ENCODE results near the gene VEZF1.

VEZF1 gene

DNA sequence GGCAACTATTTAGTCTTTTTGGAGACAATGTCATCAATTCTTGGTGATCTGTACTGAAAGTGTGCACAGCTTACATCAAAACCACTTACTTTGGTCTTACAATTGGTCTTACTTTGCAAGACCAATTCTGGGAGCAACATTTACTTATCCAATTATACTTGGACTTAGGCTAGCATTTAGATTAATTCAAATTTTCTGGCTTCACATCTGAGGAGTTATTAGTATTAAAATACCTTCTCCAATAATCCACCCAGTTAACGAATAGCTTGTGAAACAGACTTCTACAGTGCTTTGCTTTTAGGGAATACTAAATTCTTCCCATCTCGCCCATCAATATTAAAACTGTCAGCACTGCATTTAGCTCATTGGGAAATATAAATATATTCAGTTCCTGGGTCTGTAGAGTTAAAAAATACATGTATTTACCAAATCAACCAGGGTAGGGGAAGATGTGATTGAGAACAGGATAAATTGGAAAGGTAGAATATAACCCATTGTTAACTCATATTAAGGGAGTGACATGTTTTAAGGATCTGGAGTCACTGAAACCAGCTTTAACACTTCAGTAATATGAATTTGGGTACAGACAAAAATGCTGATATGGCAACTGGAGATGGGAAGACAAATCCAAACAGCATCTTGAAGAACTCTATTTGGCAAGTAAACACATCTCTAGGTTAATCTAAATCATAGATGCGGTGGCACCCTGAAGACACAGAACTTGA lies 9.2 kb upstream of the VEZF1 start:
- H3K4me3 ChIP-seq (ENCODE audit: extremely low read depth, insufficient read depth, low read length, poor library complexity, severe bottlenecking), result no peak overlapping the region
- H3K9me3 ChIP-seq (ENCODE audit: control insufficient read depth, low read length), result no peaks in the 10 kb centered on the region
- H3K27ac ChIP-seq (ENCODE audit: low read depth, low read length, severe bottlenecking), result no peak overlapping the region
- peaks cover under 1% of the 10 kb centered on the region for H3K4me1 ChIP-seq (ENCODE audit: control insufficient read depth, insufficient read depth, low read length, poor library complexity, severe bottlenecking)
- WGBS, 2 experiments (ENCODE audit: insufficient coverage in 2 of 2), result 100% methylated on average over 1 of the region's 3 CpGs
- peaks cover 44% of the 10 kb centered on the region for H3K36me3 ChIP-seq (ENCODE audit: control insufficient read depth, insufficient read depth, low read length)

DNA sequence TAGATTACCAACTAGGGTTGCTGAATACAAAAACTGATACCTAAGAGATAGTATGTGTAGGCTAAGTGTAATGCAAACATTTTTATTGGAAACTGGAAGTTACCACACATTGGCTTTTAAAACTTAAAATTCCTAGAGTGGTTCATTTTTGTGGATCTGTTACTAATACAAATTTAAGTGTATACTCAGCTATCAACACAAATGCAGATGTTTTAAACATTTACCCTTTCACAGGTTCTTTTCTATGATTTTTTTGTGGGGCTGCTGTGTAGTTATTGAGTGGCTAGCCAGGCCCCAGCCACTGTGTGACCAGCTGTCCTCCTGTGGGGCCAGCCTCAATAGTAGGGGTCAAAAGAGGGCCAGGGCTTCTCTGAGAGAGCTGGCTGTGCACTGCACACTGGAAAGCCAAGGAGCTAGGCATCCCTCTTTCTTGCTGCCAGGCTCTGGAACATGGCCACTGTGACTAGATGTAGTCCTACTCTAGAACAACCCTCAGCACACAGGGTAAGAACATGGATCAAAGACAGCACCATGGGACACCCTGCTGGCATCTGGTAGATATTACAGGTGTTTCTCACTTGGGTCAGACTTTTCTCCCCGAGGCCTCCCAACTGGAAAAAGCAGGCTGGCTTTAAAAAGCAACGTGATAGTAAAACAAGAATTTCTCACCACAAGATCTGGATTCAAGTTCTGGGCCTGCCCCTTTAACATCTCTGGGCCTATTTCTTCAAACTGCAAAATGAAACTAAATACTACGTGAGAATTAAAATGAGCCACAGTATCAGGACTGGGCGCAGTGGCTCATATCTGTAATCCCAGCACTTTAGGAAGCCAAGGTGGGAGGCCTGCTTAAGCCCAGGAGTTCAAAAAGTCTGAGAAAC lies 7.3 kb upstream of the VEZF1 start:
- Histone ChIP-seq H3K4me3 (ENCODE audit: extremely low read depth, insufficient read depth, low read length, poor library complexity, severe bottlenecking) (no peak overlapping the region), H3K36me3 (ENCODE audit: control insufficient read depth, insufficient read depth, low read length) (peaks cover 36% of the 10 kb centered on the region), H3K27ac (ENCODE audit: low read depth, low read length, severe bottlenecking) (peak overlapping the region; percentile 37), H3K4me1 (ENCODE audit: control insufficient read depth, insufficient read depth, low read length, poor library complexity, severe bottlenecking) (peaks cover 12% of the 10 kb centered on the region), H3K9me3 (ENCODE audit: control insufficient read depth, low read length) (no peaks in the 10 kb centered on the region)
- 72 to 73% methylated on average over 4 of the region's 4 CpGs for WGBS, 2 experiments (ENCODE audit: insufficient coverage in 2 of 2)

DNA sequence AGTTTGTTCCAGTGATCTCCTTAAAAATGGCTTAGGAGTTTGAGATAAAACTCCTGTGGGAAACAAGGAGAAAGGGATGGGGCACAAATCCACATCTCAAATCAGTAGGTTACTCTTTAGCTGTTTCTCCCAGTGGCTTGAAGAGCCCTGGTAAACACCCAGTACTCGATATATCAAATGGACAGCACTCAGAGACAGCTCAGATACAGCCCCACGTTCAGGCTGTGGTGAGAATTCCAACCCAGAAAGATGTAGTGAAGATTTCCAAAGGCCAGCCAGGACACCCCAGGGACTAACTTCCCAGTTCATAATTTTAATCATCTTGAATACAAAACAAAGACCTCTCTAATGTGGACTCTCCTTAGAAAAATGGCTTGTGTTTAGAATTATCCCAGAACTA lies 6.4 kb upstream of the VEZF1 start:
- Histone ChIP-seq H3K4me3 (ENCODE audit: extremely low read depth, insufficient read depth, low read length, poor library complexity, severe bottlenecking) (no peak overlapping the region), H3K4me1 (ENCODE audit: control insufficient read depth, insufficient read depth, low read length, poor library complexity, severe bottlenecking) (peaks cover 20% of the 10 kb centered on the region), H3K27ac (ENCODE audit: low read depth, low read length, severe bottlenecking) (no peak overlapping the region), H3K36me3 (ENCODE audit: control insufficient read depth, insufficient read depth, low read length) (peaks cover 28% of the 10 kb centered on the region), H3K9me3 (ENCODE audit: control insufficient read depth, low read length) (no peaks in the 10 kb centered on the region)
- 83% methylated on average over 2 of the region's 2 CpGs; no CpG with 5 or more reads in 1 of the 2 experiments for WGBS, 2 experiments (ENCODE audit: insufficient coverage in 2 of 2)

DNA sequence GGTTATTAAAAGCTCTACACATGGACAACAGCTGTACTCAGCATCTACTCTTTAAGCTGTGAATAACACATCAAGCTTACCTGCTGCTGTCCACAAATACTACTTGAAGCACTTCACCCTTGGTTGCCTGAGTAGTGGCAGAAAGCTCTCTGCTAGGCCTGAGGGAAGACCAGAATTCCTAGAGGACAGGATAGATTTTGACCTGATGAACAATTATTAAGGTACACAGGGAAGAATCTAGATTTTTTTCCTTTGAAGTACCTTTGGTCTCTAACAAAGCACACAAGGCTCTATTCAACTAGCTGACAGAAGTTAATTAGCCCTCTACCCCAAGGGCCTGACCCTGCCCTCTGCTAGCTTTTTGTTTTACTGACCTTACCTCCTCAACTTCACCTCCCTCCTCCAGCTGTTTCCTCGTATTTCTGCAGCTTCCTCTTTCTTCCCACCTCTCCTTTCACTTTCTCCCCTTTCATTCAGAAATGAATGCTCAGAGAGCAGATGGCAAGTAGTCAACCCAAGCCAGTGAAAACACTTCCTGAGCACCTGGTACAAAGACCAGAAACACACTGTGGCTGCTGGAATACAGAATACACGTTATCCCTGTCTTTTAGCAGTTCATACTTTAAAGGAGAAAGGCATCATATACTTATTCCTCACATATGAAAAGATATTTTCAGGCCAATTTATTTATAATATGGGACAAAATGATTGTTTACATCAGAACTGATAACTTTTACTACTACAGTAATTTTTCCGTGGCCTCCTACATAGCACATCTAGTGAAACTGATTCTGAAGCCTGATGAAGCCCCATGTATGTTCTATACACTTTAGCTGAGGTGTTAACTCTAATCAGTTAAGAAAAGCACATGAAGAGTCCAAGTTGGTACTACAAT lies 5.7 kb upstream of the VEZF1 start:
- H3K36me3 ChIP-seq (ENCODE audit: control insufficient read depth, insufficient read depth, low read length), result peaks cover 21% of the 10 kb centered on the region
- no peaks in the 10 kb centered on the region for H3K9me3 ChIP-seq (ENCODE audit: control insufficient read depth, low read length)
- 67 to 100% methylated on average over 1 to 2 of the region's 3 CpGs for WGBS, 2 experiments (ENCODE audit: insufficient coverage in 2 of 2)
- no peak overlapping the region for H3K27ac ChIP-seq (ENCODE audit: low read depth, low read length, severe bottlenecking)
- no peak overlapping the region for H3K4me3 ChIP-seq (ENCODE audit: extremely low read depth, insufficient read depth, low read length, poor library complexity, severe bottlenecking)
- peaks cover 27% of the 10 kb centered on the region for H3K4me1 ChIP-seq (ENCODE audit: control insufficient read depth, insufficient read depth, low read length, poor library complexity, severe bottlenecking)

DNA sequence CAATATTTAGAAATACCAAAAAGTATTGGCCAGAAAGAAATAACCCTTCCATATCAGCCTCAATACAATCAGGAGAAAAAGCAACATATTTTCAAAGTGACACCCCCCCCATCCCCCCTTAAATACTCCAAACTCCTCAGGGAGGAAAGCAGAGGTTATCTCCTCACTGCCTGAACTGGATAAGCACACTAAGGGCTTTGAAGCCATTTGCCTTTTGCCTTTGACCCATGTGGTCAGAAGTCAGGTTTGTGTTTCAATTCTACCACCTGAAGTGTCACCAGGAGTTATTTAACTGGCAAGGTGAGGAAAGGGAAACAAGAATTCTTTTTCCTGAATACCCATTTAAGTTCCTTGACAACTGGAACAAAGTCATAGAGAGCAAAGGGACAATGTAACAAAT lies 3.5 kb upstream of the VEZF1 start:
- H3K4me1 ChIP-seq (ENCODE audit: control insufficient read depth, insufficient read depth, low read length, poor library complexity, severe bottlenecking), result peaks cover 30% of the 10 kb centered on the region
- H3K4me3 ChIP-seq (ENCODE audit: extremely low read depth, insufficient read depth, low read length, poor library complexity, severe bottlenecking), result no peak overlapping the region
- H3K9me3 ChIP-seq (ENCODE audit: control insufficient read depth, low read length), result no peaks in the 10 kb centered on the region
- no peak overlapping the region for H3K27ac ChIP-seq (ENCODE audit: low read depth, low read length, severe bottlenecking)
- H3K36me3 ChIP-seq (ENCODE audit: control insufficient read depth, insufficient read depth, low read length), result peaks cover 4% of the 10 kb centered on the region

DNA sequence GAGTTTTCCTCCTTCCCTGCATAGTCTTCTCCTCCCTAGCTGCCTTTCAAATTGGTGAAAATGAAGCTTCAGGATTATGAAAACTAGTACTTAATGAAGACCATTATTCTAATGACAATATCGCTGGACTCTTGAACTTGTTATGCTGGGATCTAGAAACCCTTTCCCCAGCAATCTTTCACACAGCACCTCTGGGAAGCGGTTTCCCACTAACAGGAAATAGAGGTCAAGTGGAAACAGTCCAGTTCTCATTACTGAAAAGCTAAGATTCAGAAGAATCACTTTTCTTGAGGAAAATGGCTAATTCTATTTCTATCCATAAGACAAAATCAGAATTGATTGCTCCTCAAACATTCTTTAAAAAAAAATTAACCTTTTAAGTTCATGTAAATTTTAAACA lies 2.0 kb upstream of the VEZF1 start:
- peak overlapping the region; percentile 36 for H3K27ac ChIP-seq (ENCODE audit: low read depth, low read length, severe bottlenecking)
- 100% methylated on average over 2 of the region's 2 CpGs; no CpG with 5 or more reads in 1 of the 2 experiments for WGBS, 2 experiments (ENCODE audit: insufficient coverage in 2 of 2)
- H3K4me1 ChIP-seq (ENCODE audit: control insufficient read depth, insufficient read depth, low read length, poor library complexity, severe bottlenecking), result peaks cover 40% of the 10 kb centered on the region
- H3K36me3 ChIP-seq (ENCODE audit: control insufficient read depth, insufficient read depth, low read length), result peaks cover 7% of the 10 kb centered on the region
- H3K4me3 ChIP-seq (ENCODE audit: extremely low read depth, insufficient read depth, low read length, poor library complexity, severe bottlenecking), result no peak overlapping the region
- H3K9me3 ChIP-seq (ENCODE audit: control insufficient read depth, low read length), result no peaks in the 10 kb centered on the region

DNA sequence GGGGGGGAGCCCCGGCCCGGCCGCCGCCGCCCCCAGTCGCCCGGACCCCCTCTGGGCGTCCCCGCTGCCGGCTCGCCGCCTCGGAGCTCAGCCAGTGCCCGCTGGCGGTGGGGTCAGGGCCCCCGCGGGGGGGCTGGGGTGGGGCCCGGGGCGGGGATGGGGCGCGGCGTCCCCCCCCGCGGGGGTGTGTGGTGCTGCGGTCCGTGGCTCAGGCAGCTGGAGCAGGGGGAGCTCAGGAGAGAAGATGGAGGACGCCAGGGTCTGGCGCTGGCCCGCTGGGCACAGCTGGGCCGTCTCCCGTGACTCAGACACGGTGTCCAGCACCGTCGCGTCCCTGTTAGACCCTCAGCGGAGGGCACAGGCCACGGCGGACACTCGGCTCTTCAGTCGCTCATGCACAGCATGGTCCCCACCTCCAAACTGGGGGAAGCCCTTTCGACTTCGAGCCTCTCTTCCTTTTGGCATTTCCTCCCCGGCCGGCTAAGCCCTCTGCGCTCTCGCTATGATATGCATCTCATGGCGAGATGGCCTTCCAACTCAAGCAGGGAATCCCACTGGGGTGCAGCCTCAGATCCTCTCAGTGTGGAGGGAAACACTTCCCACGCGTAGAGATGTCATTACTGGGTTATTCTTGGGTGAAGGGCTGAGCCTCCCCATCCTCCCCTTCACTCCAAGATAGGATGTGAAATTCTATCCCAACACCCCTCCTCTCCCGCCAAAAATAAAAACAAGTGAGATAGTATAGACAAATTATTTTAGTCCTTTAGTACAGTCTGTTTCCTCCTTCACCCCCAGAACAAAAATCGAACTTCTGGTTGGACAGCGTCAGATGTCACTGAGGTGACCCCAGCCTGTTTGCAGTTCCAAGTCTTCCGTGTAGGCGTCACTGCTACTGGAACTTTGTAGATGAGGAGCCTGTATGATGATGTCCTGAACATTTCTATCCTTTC lies 522 bp upstream of the VEZF1 start:
- peak overlapping the region; percentile 95 for H3K27ac ChIP-seq (ENCODE audit: low read depth, low read length, severe bottlenecking)
- peak overlapping the region; percentile 82 for H3K4me3 ChIP-seq (ENCODE audit: extremely low read depth, insufficient read depth, low read length, poor library complexity, severe bottlenecking)
- peaks cover 17% of the 10 kb centered on the region for H3K36me3 ChIP-seq (ENCODE audit: control insufficient read depth, insufficient read depth, low read length)
- peaks cover 53% of the 10 kb centered on the region for H3K4me1 ChIP-seq (ENCODE audit: control insufficient read depth, insufficient read depth, low read length, poor library complexity, severe bottlenecking)
- H3K9me3 ChIP-seq (ENCODE audit: control insufficient read depth, low read length), result no peaks in the 10 kb centered on the region
- 2 to 7% methylated on average over 19 to 35 of the region's 54 CpGs for WGBS, 2 experiments (ENCODE audit: insufficient coverage in 2 of 2)

DNA sequence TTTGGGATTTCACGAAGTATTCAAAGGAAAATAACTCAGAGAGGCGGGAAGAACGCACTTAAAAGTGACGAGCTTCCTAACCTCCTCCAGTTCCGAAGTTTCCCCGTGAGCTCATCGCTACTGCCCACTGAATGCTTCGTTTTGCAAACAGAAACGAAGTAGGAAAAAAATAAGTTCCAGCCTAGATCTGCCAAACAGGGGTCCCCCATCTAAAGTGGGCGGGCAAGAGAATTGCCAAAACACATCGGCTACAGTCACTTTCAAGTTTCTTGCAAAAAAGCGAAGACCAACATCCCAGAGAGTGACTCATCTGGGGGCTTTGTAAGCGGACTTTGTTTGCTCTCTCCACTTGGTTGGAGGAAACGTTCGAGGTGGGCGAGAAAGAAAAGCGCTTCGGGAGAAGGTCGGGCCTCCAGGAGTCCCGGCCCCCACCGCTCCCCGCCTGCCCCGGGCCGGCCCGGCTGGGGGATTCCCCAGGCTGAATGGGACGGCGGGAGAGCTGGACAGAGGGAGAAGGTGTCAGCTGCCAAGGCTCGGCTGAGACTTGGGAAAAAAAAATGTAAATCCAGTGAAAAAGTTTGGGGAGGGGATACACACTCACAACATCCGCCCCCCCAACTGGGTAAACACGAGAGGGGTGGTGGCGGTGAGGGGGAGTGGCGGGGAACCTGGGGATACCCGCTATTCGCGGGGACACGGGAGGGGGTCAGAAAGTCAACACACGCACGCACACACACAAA lies 1.0 kb downstream of the VEZF1 start:
- Histone ChIP-seq H3K36me3 (ENCODE audit: control insufficient read depth, insufficient read depth, low read length) (peaks cover 33% of the 10 kb centered on the region), H3K4me3 (ENCODE audit: extremely low read depth, insufficient read depth, low read length, poor library complexity, severe bottlenecking) (peak overlapping the region; percentile 82), H3K27ac (ENCODE audit: low read depth, low read length, severe bottlenecking) (peak overlapping the region; percentile 95), H3K4me1 (ENCODE audit: control insufficient read depth, insufficient read depth, low read length, poor library complexity, severe bottlenecking) (peaks cover 53% of the 10 kb centered on the region), H3K9me3 (ENCODE audit: control insufficient read depth, low read length) (no peaks in the 10 kb centered on the region)
- 0 to 1% methylated on average over 20 to 23 of the region's 38 CpGs for WGBS, 2 experiments (ENCODE audit: insufficient coverage in 2 of 2)

DNA sequence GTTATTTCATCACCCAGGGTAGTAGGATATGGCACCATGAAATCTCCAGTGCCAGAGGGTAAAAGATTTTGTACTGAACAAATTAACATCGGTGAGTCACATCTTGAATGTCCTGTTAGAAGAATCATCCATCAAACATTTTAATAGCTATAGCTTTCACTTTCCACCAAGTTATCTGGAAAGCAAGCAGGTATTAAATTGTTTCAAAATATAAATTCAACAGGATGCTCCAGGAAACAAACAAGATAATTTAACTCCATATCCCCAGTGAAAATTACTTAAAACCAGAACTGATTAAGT lies 2.4 kb downstream of the VEZF1 start:
- no CpG with 5 or more reads among the region's 1 CpG for WGBS, 2 experiments (ENCODE audit: insufficient coverage in 2 of 2)
- Histone ChIP-seq H3K27ac (ENCODE audit: low read depth, low read length, severe bottlenecking) (peak overlapping the region; percentile 59), H3K4me1 (ENCODE audit: control insufficient read depth, insufficient read depth, low read length, poor library complexity, severe bottlenecking) (peaks cover 44% of the 10 kb centered on the region), H3K36me3 (ENCODE audit: control insufficient read depth, insufficient read depth, low read length) (peaks cover 40% of the 10 kb centered on the region), H3K9me3 (ENCODE audit: control insufficient read depth, low read length) (no peaks in the 10 kb centered on the region), H3K4me3 (ENCODE audit: extremely low read depth, insufficient read depth, low read length, poor library complexity, severe bottlenecking) (peak overlapping the region; percentile 24)
